HepG2 (cell line): ENCODE data around the gene RPEL1. TPM values are rescaled to one million over a fixed set of nuclear protein-coding genes. Genes with fewer than 3 reads are reported as not detected.

Experiments
- ATAC-seq: fragments of 200-7000 bp; cut with Tn5 transposase; 3 replicates; pipeline ENCODE4 v1.9.1; 2020; ENCODE audit warnings: mild to moderate bottlenecking, moderate library complexity
- BruUV-seq: library from RNA; stranded (reverse); fragments of 400-500 nt; replicated peaks from 2 replicates; lab custom pipeline; 2021; lab: Mats Ljungman, UMichigan
- CTCF ChIA-PET: fragments of 300-600 bp; formaldehyde crosslinking; extraction: SDS; loops from one replicate; lab custom pipeline; 2021; ENCODE audit warnings: low total read pairs, inconsistent platforms, low intra/inter-chr PET ratio; lab: Yijun Ruan, JAX
- POLR2A ChIA-PET: fragments of 350-600 bp; sonication (Branson Sonifier 250); formaldehyde crosslinking; loops from one replicate; lab custom pipeline; 2020; ENCODE audit warnings: antibody characterized with exemption, inconsistent platforms; lab: Yijun Ruan, JAX
- DNase-seq: peaks from one replicate; pipeline ENCODE4 v3.0.0-alpha.2; 2015; ENCODE audit warnings: low spot score
- FAIRE-seq: peaks from 3 replicates; lab custom pipeline; 2011; peaks lifted over from hg19 to GRCh38; lab: Jason Lieb, UNC
- H2AFZ ChIP-seq: one replicate; pipeline ENCODE4 v1.6.1; 2011; ENCODE audit warnings: low read length, inconsistent platforms
- H3K27ac ChIP-seq: fragments of 300-600 bp; 3 replicates; pipeline ENCODE4 v1.8.0; 2011; ENCODE audit warnings: mixed run types, mild to moderate bottlenecking, mixed read lengths, low read length, inconsistent platforms; ENCODE audit not compliant: insufficient read depth; ENCODE audit errors: extremely low read length
- H3K27me3 ChIP-seq, 2 experiments: fragments of 200-600 bp in 1 of 2; 2 replicates in 1 of 2; 3 replicates in 1 of 2; pipeline versions ENCODE4 v1.6.0 to v1.8.0; 2011; ENCODE audit warnings: low read length in 2 of 2, mild to moderate bottlenecking in 2 of 2, moderate library complexity in 2 of 2, inconsistent platforms in 1 of 2; ENCODE audit not compliant: insufficient read depth in 2 of 2, control insufficient read depth in 1 of 2
- H3K36me3 ChIP-seq, 2 experiments: fragments of 200-600 bp in 1 of 2; replicated peaks in 1 of 2; 2 replicates in 1 of 2; 3 replicates in 1 of 2; pipeline versions ENCODE4 v1.5.1 to v1.8.0; 2011; ENCODE audit warnings: low read length in 2 of 2, inconsistent platforms in 1 of 2; ENCODE audit not compliant: insufficient read depth in 2 of 2, control insufficient read depth in 1 of 2
- H3K4me1 ChIP-seq: 2 replicates; pipeline ENCODE4 v1.5.1; 2012; ENCODE audit warnings: low read length, inconsistent platforms; ENCODE audit not compliant: insufficient read depth
- H3K4me2 ChIP-seq: 2 replicates; pipeline ENCODE4 v1.6.0; 2011; ENCODE audit warnings: low read depth, low read length, inconsistent platforms
- H3K4me3 ChIP-seq, 3 experiments: fragments of 200-600 bp in 1 of 3; sonication (generic), shearing (Covaris generic) in 1 of 3; replicated peaks in 1 of 3; 2 replicates each; pipeline ENCODE4 v1.5.1; 2011 to 2016; ENCODE audit warnings: low read length in 3 of 3, inconsistent platforms in 2 of 3, low read depth in 2 of 3, mild to moderate bottlenecking in 2 of 3, control low read depth in 1 of 3, mixed read lengths in 1 of 3; ENCODE audit not compliant: insufficient read depth in 1 of 3
- H3K79me2 ChIP-seq: one replicate; pipeline ENCODE4 v1.6.1; 2011; ENCODE audit warnings: low read length, inconsistent platforms; ENCODE audit not compliant: insufficient read depth
- H3K9ac ChIP-seq: 2 replicates; pipeline ENCODE4 v1.6.0; 2011; ENCODE audit warnings: mild to moderate bottlenecking, low read depth, low read length, inconsistent platforms; ENCODE audit not compliant: insufficient read depth
- H3K9me3 ChIP-seq: 2 replicates; pipeline ENCODE4 v1.5.1; 2012; ENCODE audit warnings: mild to moderate bottlenecking, low read length
- H4K20me1 ChIP-seq: 2 replicates; pipeline ENCODE4 v1.6.0; 2011; ENCODE audit warnings: inconsistent platforms, mild to moderate bottlenecking, low read length, moderate library complexity; ENCODE audit not compliant: insufficient read depth
- ATF1 ChIP-seq: IDR thresholded peaks from 2 replicates; pipeline ENCODE4 v1.6.1; 2016; ENCODE audit warnings: mild to moderate bottlenecking, control low read depth
- CREB1 ChIP-seq, 2 experiments: fragments of 450-650 bp in 1 of 2; IDR thresholded peaks; 2 replicates each; pipeline ENCODE4 v1.6.1; 2016 to 2017; ENCODE audit warnings: control low read depth in 1 of 2, mild to moderate bottlenecking in 1 of 2, missing compliant biosample characterization in 1 of 2, missing genetic modification characterization in 1 of 2
- FOXP1 ChIP-seq, 2 experiments: fragments of 450-650 bp in 1 of 2; IDR thresholded peaks; 2 replicates each; pipeline ENCODE4 v1.6.1; 2017 to 2018; ENCODE audit warnings: antibody characterized with exemption in 1 of 2
- GABPB1 ChIP-seq: IDR thresholded peaks from 2 replicates; pipeline ENCODE4 v1.6.1; 2016; ENCODE audit warnings: mild to moderate bottlenecking, missing genetic modification reagents, moderate library complexity, missing compliant biosample characterization
- KDM3A ChIP-seq: IDR thresholded peaks from 2 replicates; pipeline ENCODE4 v1.6.1; 2018; ENCODE audit warnings: low read depth, missing compliant biosample characterization
- MYC ChIP-seq: sonication (generic); formaldehyde crosslinking; IDR thresholded peaks from 2 replicates; pipeline ENCODE4 v1.9.0; 2021; ENCODE audit warnings: missing genetic modification reagents, borderline replicate concordance
- RXRB ChIP-seq: IDR thresholded peaks from 2 replicates; pipeline ENCODE4 v1.6.1; 2016; ENCODE audit warnings: borderline replicate concordance, missing genetic modification reagents, missing compliant biosample characterization
- SMAD3 ChIP-seq: sonication (generic); formaldehyde crosslinking; IDR thresholded peaks from 2 replicates; pipeline ENCODE4 v1.4.0; 2020; ENCODE audit warnings: missing genetic modification reagents
- YEATS4 ChIP-seq: sonication (generic); formaldehyde crosslinking; IDR thresholded peaks from 2 replicates; pipeline ENCODE4 v1.4.0; 2020; ENCODE audit warnings: missing genetic modification reagents, borderline replicate concordance
- ZBTB1 ChIP-seq: sonication (generic); formaldehyde crosslinking; IDR thresholded peaks from 2 replicates; pipeline ENCODE4 v1.4.0; 2020; ENCODE audit warnings: missing genetic modification reagents, borderline replicate concordance
- ZFP90 ChIP-seq: sonication (generic); formaldehyde crosslinking; IDR thresholded peaks from 2 replicates; pipeline ENCODE4 v1.8.0; 2022; ENCODE audit warnings: missing genetic modification reagents, mild to moderate bottlenecking, inconsistent platforms, borderline replicate concordance
- ZNF234 ChIP-seq: sonication (generic); formaldehyde crosslinking; conservative IDR thresholded peaks from 2 replicates; pipeline ENCODE4 v1.5.1; 2020; ENCODE audit warnings: mild to moderate bottlenecking, missing genetic modification reagents
- WGBS: methylation state at CpG from one replicate; pipeline ENCODE4 v1.1.6; 2017; ENCODE audit warnings: low lambda C conversion rate; 5-methylcytosine and 5-hydroxymethylcytosine counted together
- in situ Hi-C: cut with HindIII; loops from 2 replicates; pipeline ENCODE4 v1.10.0; 2017; ENCODE audit warnings: low pct_unique_long_range_greater_than_20kb; ENCODE audit not compliant: extremely low pct_ligation_motif_present
- intact Hi-C: fragments of 100-400 bp; cut with micrococcal nuclease; formaldehyde crosslinking; loops from one replicate; pipeline ENCODE4 v1.10.0; 2022; ENCODE audit not compliant: unreplicated experiment
- polyA plus RNA-seq, 8 experiments: library from polyadenylated mRNA; depleted of rRNA in 3 of 8; stranded (reverse) in 7 of 8; unstranded in 1 of 8; fragments of >200 nt; fragmentation: Illumina TruSeq in 4 of 8; extraction: Trizol in 4 of 8; gene quantifications; 2 replicates each; pipeline versions ENCODE4 v1.2.1 to v1.2.3, GENCODE V29; 2011 to 2016; ENCODE audit warnings: low read depth in 4 of 8, missing spikeins in 1 of 8, mixed read lengths in 1 of 8; ENCODE audit not compliant: insufficient read depth in 1 of 8
- total RNA-seq, 5 experiments: library from RNA; depleted of rRNA; stranded (reverse); fragments of >200 nt; fragmentation: Illumina TruSeq; extraction: Trizol; gene quantifications; 2 replicates each; pipeline ENCODE4 v1.2.3, GENCODE V29; 2016; ENCODE audit warnings: low read depth in 1 of 5
- TF ChIP-seq, protein P1 (sequence below): sonication (generic); formaldehyde crosslinking; IDR thresholded peaks from 2 replicates; pipeline ENCODE4 v1.5.0; 2020; ENCODE audit warnings: mild to moderate bottlenecking, missing genetic modification reagents, moderate library complexity
- TF ChIP-seq, protein P2 (sequence below): sonication (generic); formaldehyde crosslinking; IDR thresholded peaks from 2 replicates; pipeline ENCODE4 v1.4.0; 2020; ENCODE audit warnings: missing genetic modification reagents, low read depth, mild to moderate bottlenecking, borderline replicate concordance

Gene RPEL1
- total and polyA plus RNA-seq, 2 of the 13 experiments (the other 11 are each of a cell fraction or from before 2014, with no cell fraction given): 0.04 to 0.07 TPM

DNA sequence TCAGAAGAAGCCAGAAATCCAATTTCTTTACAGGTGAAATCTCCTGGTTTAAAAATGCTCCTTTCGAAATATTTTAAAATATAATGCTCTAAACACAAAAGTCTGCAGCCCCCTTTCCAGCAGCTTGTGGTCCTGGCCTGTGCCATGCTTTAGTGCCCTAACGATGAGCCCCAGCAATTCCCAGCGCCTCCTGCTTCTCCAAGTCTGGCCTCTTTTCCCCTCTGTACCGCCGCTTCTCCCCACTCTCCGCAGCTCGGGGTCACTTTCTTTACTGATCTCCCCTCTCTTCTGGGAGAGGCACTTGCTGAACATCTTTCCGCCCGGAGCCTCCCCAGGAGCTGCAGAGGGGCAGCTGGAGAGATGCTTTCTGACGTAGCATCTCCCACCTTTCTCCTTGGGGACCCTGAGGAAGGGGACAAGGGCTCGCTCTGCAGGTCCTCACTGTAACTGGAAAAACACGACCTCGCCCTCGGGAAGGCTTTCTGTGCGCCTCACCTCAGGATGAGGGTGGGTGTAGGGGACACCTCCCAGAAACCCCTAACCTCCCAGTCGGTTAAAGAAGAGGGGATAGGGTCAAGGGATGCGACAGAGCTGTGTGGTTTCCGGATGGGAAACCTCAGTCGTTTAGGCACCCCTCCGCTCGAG is 30.7 kb downstream of the RPEL1 start:
- no peak overlapping the region for H3K9ac ChIP-seq
- peak; percentile 30 for ATAC-seq
- peak overlapping the region in 2 of 3 experiments; percentile 44 to 60; a peak in 3 of 6 replicates for H3K4me3 ChIP-seq
- WGBS: 18% methylated on average over 18 of the region's 21 CpGs
- H4K20me1 ChIP-seq: 0 out of 2 replicates have a peak, but pooled peaks cover 3% of the 10 kb centered on the region
- TF ChIP-seq RXRB (no peak), KDM3A (CRISPR knock-in tag) (no peak), ATF1 (CRISPR knock-in tag) (no peak), YEATS4 (no peak)
- no peaks in the 10 kb centered on the region for H3K79me2 ChIP-seq
- in situ Hi-C loops (no loop called here), intact Hi-C loops (no loop called here)
- H3K4me2 ChIP-seq: peak overlapping the region; percentile 56
- H3K4me1 ChIP-seq: peaks cover 14% of the 10 kb centered on the region; the same call in 1 of the 2 replicates
- no peaks in the 10 kb centered on the region for H3K9me3 ChIP-seq
- POLR2A ChIA-PET: no interaction called here
- no peak overlapping the region for H3K27ac ChIP-seq
- no peaks in the 10 kb centered on the region for H3K36me3 ChIP-seq
- FAIRE-seq: no peak
- no TSS peak for BruUV-seq
- no peak for DNase-seq
- no peak overlapping the region for H2AFZ ChIP-seq
- H3K27me3 ChIP-seq: peaks cover 10 to 40% of the 10 kb centered on the region in 2 experiments; a peak in 4 of 5 replicates
- CTCF ChIA-PET: no interaction called here

GRCh38 chr10:103276896-103277712 is 31.4 kb downstream of the RPEL1 start, which contains the start of gene INA:
INA (plus strand) TSS chr10:103277138; CDS start chr10:103277212, 74 bp downstream.
- Histone ChIP-seq H2AFZ (no peak within 1 kb of the TSS), H3K9ac (no peak within 1 kb of the TSS), H3K27me3 (peaks cover 10 to 40% of the 10 kb centered on the region in 2 experiments; a peak in 4 of 5 replicates), H3K4me3 (peak within 1 kb of the TSS; percentile 42 to 60 (median 44); a peak in 5 of 6 replicates), H3K79me2 (no peaks in the 10 kb centered on the region), H4K20me1 (0 out of 2 replicates have a peak, but pooled peaks cover 3% of the 10 kb centered on the region), H3K4me1 (peaks cover 14% of the 10 kb centered on the region; the same call in 1 of the 2 replicates), H3K36me3 (no peaks in the 10 kb centered on the region), H3K9me3 (no peaks in the 10 kb centered on the region), H3K4me2 (peak within 1 kb of the TSS; percentile 56), H3K27ac (no peak within 1 kb of the TSS)
- intact Hi-C loops: no loop called here
- in situ Hi-C loops: no loop called here
- no peak for DNase-seq
- no TSS peak for BruUV-seq
- WGBS: 70% methylated on average over 38 of the region's 105 CpGs
- POLR2A ChIA-PET: interaction anchor here (0.6 kb wide), 1 partner anchor 60 kb away, joined by 4 read pairs; no protein-coding TSS in a partner anchor
- CTCF ChIA-PET: no interaction called here
- ATAC-seq: peak; percentile 68
- FAIRE-seq: no peak
- TF ChIP-seq GABPB1 (CRISPR knock-in tag) (no peak), ZNF234 (no peak), FOXP1 (IDR thresholded peaks at IDR 0.05) (no peak), FOXP1 (CRISPR knock-in tag; IDR thresholded peaks at IDR 0.05) (no peak), ZFP90 (CRISPR knock-in tag) (no peak), SMAD3 (no peak), MYC (CRISPR knock-in tag) (no peak), CREB1 (IDR thresholded peaks at IDR 0.05) (no peak), CREB1 (CRISPR knock-in tag; IDR thresholded peaks at IDR 0.05) (no peak), ZBTB1 (CRISPR knock-in tag) (no peak)
- TF ChIP-seq, protein P1, sequence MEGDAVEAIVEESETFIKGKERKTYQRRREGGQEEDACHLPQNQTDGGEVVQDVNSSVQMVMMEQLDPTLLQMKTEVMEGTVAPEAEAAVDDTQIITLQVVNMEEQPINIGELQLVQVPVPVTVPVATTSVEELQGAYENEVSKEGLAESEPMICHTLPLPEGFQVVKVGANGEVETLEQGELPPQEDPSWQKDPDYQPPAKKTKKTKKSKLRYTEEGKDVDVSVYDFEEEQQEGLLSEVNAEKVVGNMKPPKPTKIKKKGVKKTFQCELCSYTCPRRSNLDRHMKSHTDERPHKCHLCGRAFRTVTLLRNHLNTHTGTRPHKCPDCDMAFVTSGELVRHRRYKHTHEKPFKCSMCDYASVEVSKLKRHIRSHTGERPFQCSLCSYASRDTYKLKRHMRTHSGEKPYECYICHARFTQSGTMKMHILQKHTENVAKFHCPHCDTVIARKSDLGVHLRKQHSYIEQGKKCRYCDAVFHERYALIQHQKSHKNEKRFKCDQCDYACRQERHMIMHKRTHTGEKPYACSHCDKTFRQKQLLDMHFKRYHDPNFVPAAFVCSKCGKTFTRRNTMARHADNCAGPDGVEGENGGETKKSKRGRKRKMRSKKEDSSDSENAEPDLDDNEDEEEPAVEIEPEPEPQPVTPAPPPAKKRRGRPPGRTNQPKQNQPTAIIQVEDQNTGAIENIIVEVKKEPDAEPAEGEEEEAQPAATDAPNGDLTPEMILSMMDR (CRISPR knock-in tag): no peak
- TF ChIP-seq, protein P2, sequence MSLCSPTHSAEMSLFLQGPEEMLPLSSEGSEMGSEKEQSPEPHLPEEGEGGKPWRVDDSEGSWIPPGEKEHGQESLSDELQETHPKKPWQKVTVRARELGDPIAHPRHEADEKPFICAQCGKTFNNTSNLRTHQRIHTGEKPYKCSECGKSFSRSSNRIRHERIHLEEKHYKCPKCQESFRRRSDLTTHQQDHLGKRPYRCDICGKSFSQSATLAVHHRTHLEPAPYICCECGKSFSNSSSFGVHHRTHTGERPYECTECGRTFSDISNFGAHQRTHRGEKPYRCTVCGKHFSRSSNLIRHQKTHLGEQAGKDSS (CRISPR knock-in tag): no peak
